Renal cortical epithelial cell (primary cell): ENCODE measurements around the gene B4GALT1. TPM values are rescaled to one million over a fixed set of nuclear protein-coding genes. Genes with fewer than 3 reads are reported as not detected.

ENCODE experiments used
- total RNA-seq: library from RNA; depleted of rRNA; stranded (reverse); fragments of >200 nt; gene quantifications from 2 replicates; pipeline ENCODE4 v1.2.3, GENCODE V29; 2014

The B4GALT1 gene
- total RNA-seq, 1 donor from 2014 or later, result 113 TPM

Other genes with a start within 250 kb of the B4GALT1 start
- 48.4 and 54.2 TPM in 2 replicates for gene APTX, start 165.7 kb downstream of the B4GALT1 start, total RNA-seq
- 130 and 185 TPM in 2 replicates for gene DNAJA1, start 142.1 kb downstream of the B4GALT1 start, total RNA-seq
- gene SMU1, start 90.7 kb downstream of the B4GALT1 start, total RNA-seq, result 36.1 and 45.7 TPM in 2 replicates
- not detected in 2 replicates for gene SPINK4, start 72.8 kb upstream of the B4GALT1 start, total RNA-seq
- gene BAG1, start 97.4 kb upstream of the B4GALT1 start, total RNA-seq, result 14.4 and 50.9 TPM in 2 replicates
- 161 and 196 TPM in 2 replicates for gene CHMP5, start 97.7 kb upstream of the B4GALT1 start, total RNA-seq
- gene NFX1, start 123.2 kb upstream of the B4GALT1 start, total RNA-seq, result 16.3 and 34.8 TPM in 2 replicates
- gene AQP7, start 235.2 kb upstream of the B4GALT1 start, total RNA-seq, result 0.25 TPM in 1 of 2 replicates, not detected in the other